ENCODE data around the gene OR10R2.
"Not testable (repeated sequence)": the region's sequence is repeated elsewhere in the genome, so short reads cannot be mapped to it uniquely, and the experiment has no call there.

OR10R2 gene

GRCh38 chr1:158471920-158472319, at the start of gene OR10R2:
Gene OR10R2 (plus strand): TSS chr1:158472220. CDS start chr1:158472326, 106 bp downstream.
- no peaks in the 10 kb centered on the region for H3K4me1 ChIP-seq (ENCODE audit: insufficient read depth, poor library complexity, severe bottlenecking)
- H3K9me3 ChIP-seq (ENCODE audit: severe bottlenecking), result no peaks in the 10 kb centered on the region
- H3K4me3 ChIP-seq (ENCODE audit: severe bottlenecking), result no peak within 1 kb of the TSS
- TF ChIP-seq CTCF (IDR thresholded peaks at IDR 0.05; ENCODE audit: poor library complexity, severe bottlenecking), result no peak
- H3K27ac ChIP-seq (ENCODE audit: poor library complexity, severe bottlenecking), result no peak within 1 kb of the TSS
- peaks cover 6% of the 10 kb centered on the region for H3K27me3 ChIP-seq (ENCODE audit: insufficient read depth, poor library complexity, severe bottlenecking)
- no peak for DNase-seq (ENCODE audit: low spot score)
- H3K36me3 ChIP-seq (ENCODE audit: low read depth), result no peaks in the 10 kb centered on the region
- no peak for ATAC-seq (ENCODE audit: low read depth)

GRCh38 chr1:158425027-158425426, 47.0 kb upstream of the OR10R2 start:
- no peak for TF ChIP-seq CTCF (IDR thresholded peaks at IDR 0.05; ENCODE audit: poor library complexity, severe bottlenecking)
- H3K27me3 ChIP-seq (ENCODE audit: insufficient read depth, poor library complexity, severe bottlenecking), result peaks cover 6% of the 10 kb centered on the region
- H3K9me3 ChIP-seq (ENCODE audit: severe bottlenecking), result no peaks in the 10 kb centered on the region
- DNase-seq (ENCODE audit: low spot score) (no peak), ATAC-seq (ENCODE audit: low read depth) (no peak)
- no peaks in the 10 kb centered on the region for H3K4me1 ChIP-seq (ENCODE audit: insufficient read depth, poor library complexity, severe bottlenecking)
- H3K36me3 ChIP-seq (ENCODE audit: low read depth), result no peaks in the 10 kb centered on the region
- no peak overlapping the region for H3K4me3 ChIP-seq (ENCODE audit: severe bottlenecking)
- H3K27ac ChIP-seq (ENCODE audit: poor library complexity, severe bottlenecking), result no peak overlapping the region

GRCh38 chr1:158426137-158426536, 45.9 kb upstream of the OR10R2 start, which contains the start of gene OR10K2:
Gene OR10K2 (minus strand): TSS chr1:158426237. CDS start chr1:158420866, 5,371 bp downstream.
- Histone ChIP-seq H3K4me1 (ENCODE audit: insufficient read depth, poor library complexity, severe bottlenecking) (no peaks in the 10 kb centered on the region), H3K9me3 (ENCODE audit: severe bottlenecking) (no peaks in the 10 kb centered on the region), H3K36me3 (ENCODE audit: low read depth) (no peaks in the 10 kb centered on the region), H3K4me3 (ENCODE audit: severe bottlenecking) (no peak within 1 kb of the TSS), H3K27me3 (ENCODE audit: insufficient read depth, poor library complexity, severe bottlenecking) (peaks cover 6% of the 10 kb centered on the region), H3K27ac (ENCODE audit: poor library complexity, severe bottlenecking) (no peak within 1 kb of the TSS)
- TF ChIP-seq CTCF (IDR thresholded peaks at IDR 0.05; ENCODE audit: poor library complexity, severe bottlenecking), result no peak
- ATAC-seq (ENCODE audit: low read depth) (no peak), DNase-seq (ENCODE audit: low spot score) (no peak)

GRCh38 chr1:158430163-158430562, 41.9 kb upstream of the OR10R2 start:
- not testable (repeated sequence) for DNase-seq (ENCODE audit: low spot score); H3K9me3 ChIP-seq (ENCODE audit: severe bottlenecking); H3K4me1 ChIP-seq (ENCODE audit: insufficient read depth, poor library complexity, severe bottlenecking); H3K36me3 ChIP-seq (ENCODE audit: low read depth); H3K27ac ChIP-seq (ENCODE audit: poor library complexity, severe bottlenecking); H3K4me3 ChIP-seq (ENCODE audit: severe bottlenecking); H3K27me3 ChIP-seq (ENCODE audit: insufficient read depth, poor library complexity, severe bottlenecking); ATAC-seq (ENCODE audit: low read depth)

- Histone ChIP-seq H3K4me3 (ENCODE audit: severe bottlenecking) (no peak overlapping the region), H3K9me3 (ENCODE audit: severe bottlenecking) (no peaks in the 10 kb centered on the region), H3K4me1 (ENCODE audit: insufficient read depth, poor library complexity, severe bottlenecking) (no peaks in the 10 kb centered on the region), H3K27ac (ENCODE audit: poor library complexity, severe bottlenecking) (no peak overlapping the region), H3K27me3 (ENCODE audit: insufficient read depth, poor library complexity, severe bottlenecking) (peaks cover 17% of the 10 kb centered on the region), H3K36me3 (ENCODE audit: low read depth) (no peaks in the 10 kb centered on the region)
- no peak for TF ChIP-seq CTCF (IDR thresholded peaks at IDR 0.05; ENCODE audit: poor library complexity, severe bottlenecking)
- DNase-seq (ENCODE audit: low spot score), result no peak
- ATAC-seq (ENCODE audit: low read depth), result no peak
Observed at GRCh38 chr1:158434741-158435140, 37.3 kb upstream of the OR10R2 start.

Data from RWPE2 (cell line).